Mesenchymal stem cell (in vitro differentiated cells and primary cell): ENCODE results near the gene ANKS1A.
"Not testable (repeated sequence)": the region's sequence is repeated elsewhere in the genome, so short reads cannot be mapped to it uniquely, and the experiment has no call there.

Experiments
- DNase-seq: peaks from one replicate; pipeline ENCODE4 v3.0.0-alpha.2; 2013
- H2AFZ ChIP-seq: one replicate; pipeline ENCODE4 v1.6.1; 2013; ENCODE audit warnings: low read depth, mild to moderate bottlenecking, control low read depth, inconsistent platforms, low read length, moderate library complexity
- H2AK5ac ChIP-seq: 2 replicates; pipeline ENCODE4 v1.6.1; 2013; ENCODE audit warnings: low read length, moderate library complexity, mild to moderate bottlenecking, inconsistent platforms; ENCODE audit not compliant: severe bottlenecking
- H2BK120ac ChIP-seq: one replicate; pipeline ENCODE4 v1.6.1; 2013; ENCODE audit warnings: low read depth, mild to moderate bottlenecking, inconsistent platforms, low read length, moderate library complexity
- H2BK12ac ChIP-seq, 2 experiments: one replicate each; pipeline ENCODE4 v1.6.1; 2013; ENCODE audit warnings: inconsistent platforms in 2 of 2, low read length in 2 of 2, mild to moderate bottlenecking in 2 of 2, moderate library complexity in 2 of 2, control low read depth in 1 of 2
- H2BK15ac ChIP-seq: one replicate; pipeline ENCODE4 v1.6.1; 2013; ENCODE audit warnings: mild to moderate bottlenecking, low read depth, inconsistent platforms; ENCODE audit not compliant: poor library complexity, severe bottlenecking
- H2BK5ac ChIP-seq: 2 replicates; pipeline ENCODE4 v1.6.1; 2013; ENCODE audit warnings: low read depth, mild to moderate bottlenecking, low read length, control low read depth, inconsistent platforms; ENCODE audit not compliant: poor library complexity, severe bottlenecking
- H3K14ac ChIP-seq, 2 experiments: one replicate each; pipeline ENCODE4 v1.6.1; 2013; ENCODE audit warnings: inconsistent platforms in 2 of 2, low read length in 2 of 2, control low read depth in 1 of 2, mild to moderate bottlenecking in 1 of 2, moderate library complexity in 1 of 2
- H3K18ac ChIP-seq, 2 experiments: one replicate each; pipeline ENCODE4 v1.6.1; 2013; ENCODE audit warnings: inconsistent platforms in 2 of 2, low read length in 2 of 2, control low read depth in 1 of 2, low read depth in 1 of 2, mild to moderate bottlenecking in 1 of 2
- H3K23ac ChIP-seq, 2 experiments: one replicate each; pipeline ENCODE4 v1.6.1; 2013; ENCODE audit warnings: inconsistent platforms in 2 of 2, low read length in 2 of 2, mild to moderate bottlenecking in 2 of 2, moderate library complexity in 2 of 2, control low read depth in 1 of 2
- H3K27ac ChIP-seq: 2 replicates; pipeline ENCODE4 v1.5.1; 2013; ENCODE audit warnings: mild to moderate bottlenecking, moderate library complexity, low read length, control low read depth, inconsistent platforms; ENCODE audit not compliant: poor library complexity, severe bottlenecking
- H3K27me3 ChIP-seq, 2 experiments: 2 replicates each; pipeline versions ENCODE4 v1.6.1 to v1.7.0; 2013; ENCODE audit warnings: low read length in 2 of 2, mild to moderate bottlenecking in 2 of 2, moderate library complexity in 2 of 2, control low read depth in 1 of 2, inconsistent platforms in 1 of 2; ENCODE audit not compliant: control insufficient read depth in 1 of 2, insufficient read depth in 1 of 2
- H3K36me3 ChIP-seq, 2 experiments: 2 replicates each; pipeline versions ENCODE4 v1.6.1 to v1.7.0; 2013; ENCODE audit warnings: low read length in 2 of 2, control low read depth in 1 of 2, inconsistent platforms in 1 of 2, low read depth in 1 of 2, mild to moderate bottlenecking in 1 of 2; ENCODE audit not compliant: insufficient read depth in 2 of 2, control insufficient read depth in 1 of 2
- H3K4ac ChIP-seq, 2 experiments: one replicate each; pipeline ENCODE4 v1.6.1; 2013; ENCODE audit warnings: inconsistent platforms in 2 of 2, low read length in 2 of 2, mild to moderate bottlenecking in 2 of 2, moderate library complexity in 2 of 2, control low read depth in 1 of 2, low read depth in 1 of 2
- H3K4me1 ChIP-seq: 2 replicates; pipeline ENCODE4 v1.6.1; 2013; ENCODE audit warnings: low read depth, low read length, control low read depth; ENCODE audit not compliant: control insufficient read depth, insufficient read depth
- H3K4me2 ChIP-seq: 2 replicates; pipeline ENCODE4 v1.6.1; 2013; ENCODE audit warnings: low read length, mild to moderate bottlenecking, inconsistent platforms; ENCODE audit not compliant: poor library complexity, severe bottlenecking
- H3K4me3 ChIP-seq, 2 experiments: 2 replicates each; pipeline versions ENCODE4 v1.5.1 to v1.7.0; 2013; ENCODE audit warnings: low read length in 2 of 2, mild to moderate bottlenecking in 2 of 2, control low read depth in 1 of 2, low read depth in 1 of 2; ENCODE audit not compliant: insufficient read depth in 1 of 2
- H3K79me1 ChIP-seq: replicated peaks from 2 replicates; pipeline ENCODE4 v1.6.1; 2013; ENCODE audit warnings: mild to moderate bottlenecking, control low read depth, low read length, inconsistent platforms; ENCODE audit not compliant: poor library complexity, severe bottlenecking
- H3K9ac ChIP-seq: 2 replicates; pipeline ENCODE4 v1.7.0; 2013; ENCODE audit warnings: mild to moderate bottlenecking, low read length, moderate library complexity
- H3K9me3 ChIP-seq: 2 replicates; pipeline ENCODE4 v1.7.0; 2013; ENCODE audit warnings: mild to moderate bottlenecking, low read length; ENCODE audit not compliant: control insufficient read depth
- H4K8ac ChIP-seq: one replicate; pipeline ENCODE4 v1.6.1; 2013; ENCODE audit warnings: inconsistent platforms, mild to moderate bottlenecking, low read length, moderate library complexity
- H4K91ac ChIP-seq: one replicate; pipeline ENCODE4 v1.6.1; 2013; ENCODE audit warnings: mild to moderate bottlenecking, low read length, inconsistent platforms
- WGBS: methylation state at CpG from one replicate; pipeline ENCODE4 v1.1.7; 2013; ENCODE audit warnings: mixed read lengths; 5-methylcytosine and 5-hydroxymethylcytosine counted together

The ANKS1A gene

DNA sequence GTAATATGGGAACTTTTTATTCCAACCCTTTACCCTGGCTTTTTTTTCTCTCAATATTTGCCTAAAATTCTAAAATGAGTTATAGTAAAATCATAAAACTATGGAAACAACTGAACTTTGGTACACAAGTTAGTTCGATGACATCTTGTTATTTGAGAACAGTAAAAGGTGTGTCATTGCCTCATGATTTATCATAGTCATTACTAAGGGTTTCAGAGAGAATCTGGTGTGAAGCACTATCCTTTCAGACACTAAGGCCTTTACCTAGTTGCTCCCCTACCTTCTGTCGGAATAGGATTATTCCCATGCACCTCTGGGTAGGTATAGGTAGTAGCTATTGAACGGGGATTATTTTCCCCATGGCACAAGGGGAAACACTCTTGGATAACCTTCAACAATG lies 12.6 kb upstream of the ANKS1A start:
- Histone ChIP-seq H3K27me3 (no peaks in the 10 kb centered on the region), H4K8ac (no peak overlapping the region), H3K9ac (no peak overlapping the region), H3K18ac (no peak overlapping the region), H2BK15ac (no peak overlapping the region), H3K14ac (no peak overlapping the region), H3K23ac (no peak overlapping the region), H3K9me3 (no peaks in the 10 kb centered on the region), H2BK5ac (no peak overlapping the region), H3K36me3 (peaks cover 16 to 96% of the 10 kb centered on the region in 2 experiments), H2AK5ac (no peak overlapping the region), H3K79me1 (peaks cover 12% of the 10 kb centered on the region), H3K4me2 (no peak overlapping the region), H2AFZ (no peak overlapping the region), H2BK120ac (no peak overlapping the region), H2BK12ac (no peak overlapping the region), H3K27ac (no peak overlapping the region), H4K91ac (no peak overlapping the region), H3K4me1 (no peaks in the 10 kb centered on the region), H3K4me3 (no peak overlapping the region), H3K4ac (no peak overlapping the region)
- WGBS: 100% methylated on average over 2 of the region's 3 CpGs
- no peak for DNase-seq

GRCh38 chr6:34877259-34877658 lies 11.8 kb upstream of the ANKS1A start:
- Histone ChIP-seq H3K4me1 (no peaks in the 10 kb centered on the region), H3K4me2 (no peak overlapping the region), H3K18ac (no peak overlapping the region), H3K36me3 (peaks cover 10 to 89% of the 10 kb centered on the region in 2 experiments), H2BK15ac (no peak overlapping the region), H4K91ac (no peak overlapping the region), H2BK12ac (no peak overlapping the region), H3K14ac (no peak overlapping the region), H3K4me3 (no peak overlapping the region), H3K9me3 (no peaks in the 10 kb centered on the region), H2BK5ac (no peak overlapping the region), H3K27me3 (no peaks in the 10 kb centered on the region), H4K8ac (no peak overlapping the region), H3K23ac (no peak overlapping the region), H3K4ac (no peak overlapping the region), H2AFZ (no peak overlapping the region), H2AK5ac (no peak overlapping the region), H3K9ac (no peak overlapping the region), H3K27ac (no peak overlapping the region), H3K79me1 (peaks cover 13% of the 10 kb centered on the region), H2BK120ac (no peak overlapping the region)
- no CpG with 5 or more reads among the region's 1 CpG for WGBS
- DNase-seq: no peak

- H3K79me1 ChIP-seq: peaks cover 10% of the 10 kb centered on the region
- no peak overlapping the region for H4K8ac ChIP-seq
- no peak overlapping the region for H3K4ac ChIP-seq
- no peak overlapping the region for H4K91ac ChIP-seq
- H3K4me3 ChIP-seq: no peak overlapping the region
- WGBS: 98% methylated on average over 4 of the region's 5 CpGs
- H2AK5ac ChIP-seq: no peak overlapping the region
- no peak overlapping the region for H3K4me2 ChIP-seq
- no peak for DNase-seq
- H3K18ac ChIP-seq: no peak overlapping the region
- H3K4me1 ChIP-seq: no peaks in the 10 kb centered on the region
- H2BK12ac ChIP-seq: no peak overlapping the region
- H3K23ac ChIP-seq: no peak overlapping the region
- no peak overlapping the region for H2BK15ac ChIP-seq
- H3K9me3 ChIP-seq: no peaks in the 10 kb centered on the region
- H3K27me3 ChIP-seq: no peaks in the 10 kb centered on the region
- H2BK5ac ChIP-seq: no peak overlapping the region
- H3K14ac ChIP-seq: no peak overlapping the region
- H3K36me3 ChIP-seq: peaks cover 4 to 87% of the 10 kb centered on the region in 2 experiments
- no peak overlapping the region for H3K27ac ChIP-seq
- no peak overlapping the region for H3K9ac ChIP-seq
- no peak overlapping the region for H2AFZ ChIP-seq
- no peak overlapping the region for H2BK120ac ChIP-seq
Observed at GRCh38 chr6:34877869-34878485, 11.1 kb upstream of the ANKS1A start.

DNA sequence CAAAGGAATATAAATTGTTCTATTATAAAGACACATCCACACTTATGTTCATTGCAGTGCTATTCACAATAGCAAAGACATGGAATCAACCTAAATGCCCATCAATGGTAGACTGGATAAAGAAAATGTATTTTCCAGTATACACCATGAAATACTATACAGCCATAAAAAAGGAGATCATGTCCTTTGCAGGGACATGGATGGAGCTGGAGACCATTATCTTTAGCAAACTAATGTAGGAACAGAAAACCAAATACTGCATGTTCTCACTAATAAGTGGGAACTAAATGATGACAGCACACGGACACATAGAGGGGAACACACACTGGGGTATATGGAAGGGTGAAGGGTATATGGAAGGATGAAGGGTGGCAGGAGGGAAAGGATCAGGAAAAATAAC lies 5.0 kb upstream of the ANKS1A start:
- not testable (repeated sequence) for H3K4me2 ChIP-seq, H3K9me3 ChIP-seq, H3K27me3 ChIP-seq, DNase-seq, H2BK12ac ChIP-seq, H2BK5ac ChIP-seq, H2BK15ac ChIP-seq, H3K4me1 ChIP-seq, H3K4ac ChIP-seq, H4K8ac ChIP-seq, H2AFZ ChIP-seq, H3K18ac ChIP-seq, H2AK5ac ChIP-seq, H2BK120ac ChIP-seq, H4K91ac ChIP-seq, H3K4me3 ChIP-seq, H3K14ac ChIP-seq, H3K27ac ChIP-seq, H3K23ac ChIP-seq, H3K9ac ChIP-seq
- Histone ChIP-seq H3K36me3 (peaks cover 1 to 38% of the 10 kb centered on the region in 2 experiments), H3K79me1 (peaks cover 21% of the 10 kb centered on the region)
- 100% methylated on average over 1 of the region's 1 CpG for WGBS
